ENCODE results near the gene AMIGO2.
"Not testable (repeated sequence)": the region's sequence is repeated elsewhere in the genome, so short reads cannot be mapped to it uniquely, and the experiment has no call there.

Gene AMIGO2, protein sequence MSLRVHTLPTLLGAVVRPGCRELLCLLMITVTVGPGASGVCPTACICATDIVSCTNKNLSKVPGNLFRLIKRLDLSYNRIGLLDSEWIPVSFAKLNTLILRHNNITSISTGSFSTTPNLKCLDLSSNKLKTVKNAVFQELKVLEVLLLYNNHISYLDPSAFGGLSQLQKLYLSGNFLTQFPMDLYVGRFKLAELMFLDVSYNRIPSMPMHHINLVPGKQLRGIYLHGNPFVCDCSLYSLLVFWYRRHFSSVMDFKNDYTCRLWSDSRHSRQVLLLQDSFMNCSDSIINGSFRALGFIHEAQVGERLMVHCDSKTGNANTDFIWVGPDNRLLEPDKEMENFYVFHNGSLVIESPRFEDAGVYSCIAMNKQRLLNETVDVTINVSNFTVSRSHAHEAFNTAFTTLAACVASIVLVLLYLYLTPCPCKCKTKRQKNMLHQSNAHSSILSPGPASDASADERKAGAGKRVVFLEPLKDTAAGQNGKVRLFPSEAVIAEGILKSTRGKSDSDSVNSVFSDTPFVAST

DNA sequence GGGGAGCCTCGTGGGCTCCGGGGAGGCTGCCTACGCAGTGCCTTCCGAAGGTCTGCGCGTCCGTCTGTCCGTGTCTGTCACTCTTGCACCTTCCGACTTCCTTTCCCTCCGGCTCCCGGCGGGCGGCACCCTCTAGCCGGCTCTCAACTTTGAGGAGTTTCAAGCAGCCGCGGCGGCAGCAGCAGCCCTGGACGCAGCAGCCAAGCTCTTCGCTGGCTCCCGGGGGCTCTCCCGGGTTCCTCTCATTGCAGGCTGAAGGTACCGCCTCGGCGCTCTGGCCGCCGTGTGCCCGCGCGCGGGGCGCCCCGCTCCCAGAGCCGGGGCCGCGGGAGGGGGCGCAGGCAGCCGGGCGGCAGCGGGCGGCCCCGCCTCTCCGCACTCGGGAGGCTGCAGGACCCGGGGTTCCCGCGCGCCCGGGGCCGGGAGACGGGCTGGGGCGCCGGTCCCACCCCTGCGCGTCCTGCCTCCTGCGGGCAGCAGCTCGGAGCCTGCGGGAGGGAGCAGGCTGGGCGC is at the start of gene AMIGO2, which contains the start of gene PCED1B:
AMIGO2 (minus strand) TSS at position 492 of the 513 bp plus-strand sequence. CDS start 957 bp downstream, outside the sequence.
PCED1B (plus strand) TSS at position 154 of the 513 bp plus-strand sequence. CDS start 155,443 bp downstream, outside the sequence.
- peak; percentile 77 for DNase-seq

DNA sequence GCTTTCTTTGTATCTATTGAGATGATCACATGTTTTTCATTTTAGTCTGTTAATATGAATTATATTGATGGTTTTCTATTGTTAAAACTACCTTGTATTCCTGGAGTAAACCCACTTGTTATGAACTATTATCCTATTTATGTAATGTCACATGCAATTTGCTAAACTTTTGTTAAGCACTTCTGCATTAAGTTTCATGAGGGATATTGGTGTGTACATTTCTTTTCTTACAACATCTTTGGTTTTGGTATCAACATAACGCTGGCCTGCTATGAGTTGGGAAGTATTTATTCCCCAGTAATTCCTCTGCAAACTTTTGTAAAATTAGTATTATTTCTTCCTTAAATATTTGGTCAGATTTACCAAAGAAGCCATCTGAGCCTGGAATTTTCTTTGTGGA is 46.5 kb upstream of the AMIGO2 start:
- DNase-seq: no peak

DNA sequence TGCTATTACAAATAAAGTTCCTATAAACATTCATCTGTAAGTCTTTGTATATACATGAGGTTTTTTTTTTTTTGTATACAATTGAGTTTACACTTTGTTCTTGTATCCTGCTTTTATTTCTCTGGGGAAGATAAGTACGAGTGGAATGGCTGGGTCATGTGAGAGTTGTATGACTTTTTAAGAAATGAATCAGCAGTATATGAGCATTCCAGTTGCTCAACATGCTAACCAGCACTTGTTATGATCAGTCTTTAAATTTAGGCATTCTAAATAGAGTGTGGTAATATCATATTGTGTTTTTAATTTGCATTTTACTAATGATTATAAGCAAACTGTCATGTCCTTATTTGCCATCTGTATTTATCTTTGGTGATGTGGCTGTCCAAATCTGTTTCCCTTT is 44.7 kb upstream of the AMIGO2 start:
- DNase-seq: no peak

DNA sequence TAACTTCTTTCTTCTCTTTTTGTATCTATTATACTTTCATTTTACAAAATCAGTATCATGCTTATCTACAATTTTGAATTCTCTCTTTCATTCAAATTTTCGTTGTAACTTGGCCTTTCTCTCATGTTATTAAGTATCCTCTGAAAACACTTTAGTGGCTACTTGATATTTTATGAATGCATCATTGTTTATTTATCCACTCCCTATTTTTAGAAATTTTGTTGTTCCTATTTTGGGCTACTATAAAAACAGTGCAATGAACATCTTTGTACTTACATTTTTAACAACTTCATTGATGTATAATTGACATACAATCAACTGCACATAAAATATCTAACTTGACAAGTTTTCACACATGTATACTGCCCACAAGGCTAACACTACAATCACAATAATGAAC is 44.0 kb upstream of the AMIGO2 start:
- no peak for DNase-seq

DNA sequence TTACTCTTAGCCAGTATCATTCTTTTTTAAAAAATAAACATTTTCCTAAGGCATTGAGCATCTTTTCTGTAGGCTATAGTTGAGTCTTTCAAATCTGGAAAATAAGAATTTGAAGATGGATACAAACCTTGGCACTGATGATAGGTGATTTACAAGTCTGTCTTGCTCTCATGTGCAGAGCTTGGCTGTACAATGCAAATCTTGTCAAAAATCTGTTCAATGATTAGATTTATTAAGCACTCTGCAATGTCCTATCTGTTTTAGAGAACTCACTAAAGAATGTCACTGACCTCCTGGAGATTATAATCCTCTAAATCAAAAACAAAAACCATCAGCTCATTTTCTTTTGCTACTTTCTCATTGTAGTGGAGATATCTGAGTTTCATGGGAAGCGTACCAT is 42.8 kb upstream of the AMIGO2 start:
- no peak for DNase-seq

DNA sequence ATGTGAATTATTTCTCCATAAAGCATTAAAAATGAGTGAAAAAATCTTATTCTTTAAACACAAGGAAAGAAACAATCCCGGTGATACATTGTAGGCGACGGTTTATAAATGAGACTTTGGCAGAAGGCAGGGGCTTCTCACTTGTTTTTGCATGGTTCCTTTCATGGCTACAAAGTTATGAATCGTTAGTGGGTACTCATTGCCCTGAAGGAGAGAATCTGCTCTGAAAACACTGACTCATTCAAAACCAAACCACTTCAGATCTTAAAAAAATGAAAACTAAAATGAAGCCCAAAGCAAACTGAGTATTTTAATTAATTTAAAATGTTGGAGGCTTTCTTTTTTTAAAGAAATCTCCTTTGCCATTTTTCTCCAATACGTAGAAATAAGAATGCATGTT is 41.4 kb upstream of the AMIGO2 start:
- no peak for DNase-seq

DNA sequence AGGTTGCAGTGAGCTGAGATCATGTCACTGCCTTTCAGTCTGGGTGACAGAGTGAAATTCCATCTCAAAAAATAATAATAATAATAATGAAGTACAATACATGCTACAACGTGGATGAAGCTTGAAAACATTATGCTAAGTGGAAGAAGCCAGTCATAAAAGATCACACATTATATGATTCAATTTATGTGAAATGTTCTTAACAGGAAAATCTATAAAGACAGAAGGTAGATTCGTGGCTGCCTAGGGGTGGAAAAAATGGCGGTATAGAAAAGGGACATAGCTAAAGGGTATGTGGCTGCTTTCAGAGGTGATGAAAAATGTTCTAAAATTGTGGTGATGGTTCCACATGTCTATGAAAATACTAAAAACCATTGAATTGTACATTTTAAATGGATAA is 41.0 kb upstream of the AMIGO2 start:
- DNase-seq: no peak

DNA sequence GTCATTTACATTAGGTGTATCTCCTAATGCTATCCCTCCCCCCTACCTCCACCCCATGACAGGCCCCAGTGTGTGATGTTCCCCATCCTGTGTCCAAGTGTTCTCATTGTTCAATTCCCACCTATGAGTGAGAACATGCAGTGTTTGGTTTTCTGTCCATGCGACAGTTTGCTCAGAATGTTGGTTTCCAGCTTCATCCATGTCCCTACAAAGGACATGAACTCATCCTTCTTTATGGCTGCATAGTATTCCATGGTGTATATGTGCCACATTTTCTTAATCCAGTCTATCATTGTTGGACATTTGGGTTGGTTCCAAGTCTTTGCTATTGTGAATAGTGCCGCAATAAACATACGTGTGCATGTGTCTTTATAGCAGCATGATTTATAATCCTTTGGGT is 37.5 kb upstream of the AMIGO2 start:
- DNase-seq: not testable (repeated sequence)

DNA sequence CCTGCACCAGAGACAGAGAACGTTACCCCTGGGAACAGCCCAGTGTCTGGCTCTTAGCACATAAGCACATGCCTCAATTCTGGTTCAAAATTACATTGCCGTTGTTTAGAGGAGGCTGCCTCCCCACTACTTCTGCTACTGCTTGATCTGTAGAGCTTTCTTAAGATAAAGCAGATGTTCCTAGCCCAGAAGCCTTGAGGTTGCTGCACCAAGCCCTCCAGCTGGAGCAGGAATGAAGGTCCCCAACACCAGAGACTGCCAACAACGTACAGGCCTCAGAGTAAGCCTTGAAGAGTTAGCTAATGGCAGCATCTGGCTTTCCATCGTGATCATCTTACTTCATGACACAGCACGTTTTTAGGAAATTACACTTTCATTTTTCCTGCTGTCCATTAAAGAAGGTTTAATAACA is 34.7 kb upstream of the AMIGO2 start:
- no peak for DNase-seq

DNA sequence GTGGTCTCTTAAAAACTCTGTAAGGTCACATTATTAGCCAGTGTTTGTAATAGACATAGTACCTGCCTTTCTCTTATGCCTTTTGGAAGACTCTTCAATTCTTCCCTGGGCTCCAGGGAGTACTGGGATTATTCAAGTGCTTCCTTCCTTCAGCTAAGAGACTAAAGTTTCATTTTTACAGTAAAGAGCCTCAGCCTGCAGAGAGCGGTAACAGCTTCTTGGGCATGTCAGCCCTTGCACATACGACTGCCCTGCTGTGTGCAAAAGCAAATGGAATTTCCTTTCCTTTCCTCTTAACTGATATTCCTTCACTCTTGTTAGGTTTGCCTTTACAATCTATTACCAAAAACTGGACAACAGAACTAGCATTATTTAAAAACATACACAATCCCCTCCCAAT is 32.9 kb upstream of the AMIGO2 start:
- DNase-seq: no peak

DNA sequence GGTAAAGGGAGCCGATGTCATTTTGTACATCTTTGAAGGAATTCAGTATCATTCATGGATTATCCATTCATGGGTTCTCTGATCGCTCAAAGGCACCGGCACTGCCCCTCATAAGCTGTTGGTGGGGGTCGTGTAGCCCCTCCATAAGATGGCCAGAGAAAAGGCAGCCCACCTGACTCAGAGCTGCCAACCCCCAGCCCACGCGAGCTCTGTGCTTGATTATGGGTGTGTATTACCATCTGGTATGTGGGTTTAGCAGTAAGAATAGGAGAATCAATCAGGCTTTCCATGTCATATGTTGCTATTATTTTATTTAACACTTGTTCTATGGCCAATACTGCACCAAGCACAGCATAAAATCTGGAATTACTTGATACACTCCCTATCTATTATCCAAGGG is 32.1 kb upstream of the AMIGO2 start:
- DNase-seq: no peak

DNA sequence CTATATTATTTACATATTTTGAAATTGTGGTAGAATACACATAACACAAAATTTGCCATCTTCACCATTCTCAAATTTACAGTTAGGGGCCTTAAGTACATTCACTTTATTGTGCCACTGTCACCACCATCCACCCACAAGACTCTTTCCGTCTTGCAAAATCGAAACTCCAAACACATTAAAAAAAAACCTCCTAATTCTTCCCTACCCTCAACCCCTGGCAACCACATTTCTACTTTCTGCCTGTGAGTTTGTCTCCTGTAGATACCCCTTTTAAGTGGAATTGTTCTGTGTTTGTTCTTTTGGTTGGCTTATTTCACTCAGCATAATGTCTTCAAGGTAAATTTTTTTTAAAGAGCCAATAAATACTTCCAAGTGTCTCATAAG is 31.6 kb upstream of the AMIGO2 start:
- peak; percentile 7 for DNase-seq

DNA sequence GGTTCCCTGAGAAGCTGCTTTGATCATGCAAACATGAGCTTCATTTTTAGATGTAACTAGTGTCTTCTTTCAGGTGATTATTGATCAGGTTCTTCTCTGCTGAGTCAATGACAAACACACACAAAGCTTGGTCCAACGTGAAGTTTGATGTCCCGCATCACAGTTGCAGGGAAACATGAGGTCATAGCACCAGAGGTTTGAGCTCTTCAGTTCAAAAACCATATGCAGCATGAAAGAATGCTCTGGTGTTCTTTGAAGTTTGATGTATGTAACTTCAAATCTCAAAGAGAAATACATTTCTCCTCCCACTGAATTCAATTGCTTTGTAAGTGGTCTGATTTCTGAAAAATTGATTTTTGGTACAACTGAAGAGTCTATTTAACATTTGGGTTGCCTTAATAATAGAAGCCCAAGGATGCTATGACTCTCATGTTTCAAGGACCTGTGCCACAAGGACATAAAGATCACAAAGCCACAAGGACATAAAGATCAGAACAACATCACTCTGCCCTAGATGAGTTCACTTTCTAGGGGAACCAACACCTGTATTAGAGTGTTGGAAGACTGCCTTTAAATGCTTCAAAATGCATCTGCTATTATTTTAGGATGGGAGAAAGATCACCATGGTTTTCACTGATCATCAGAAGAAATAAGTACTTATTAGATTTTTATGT is 31.1 kb upstream of the AMIGO2 start:
- peak; percentile 8 for DNase-seq

DNA sequence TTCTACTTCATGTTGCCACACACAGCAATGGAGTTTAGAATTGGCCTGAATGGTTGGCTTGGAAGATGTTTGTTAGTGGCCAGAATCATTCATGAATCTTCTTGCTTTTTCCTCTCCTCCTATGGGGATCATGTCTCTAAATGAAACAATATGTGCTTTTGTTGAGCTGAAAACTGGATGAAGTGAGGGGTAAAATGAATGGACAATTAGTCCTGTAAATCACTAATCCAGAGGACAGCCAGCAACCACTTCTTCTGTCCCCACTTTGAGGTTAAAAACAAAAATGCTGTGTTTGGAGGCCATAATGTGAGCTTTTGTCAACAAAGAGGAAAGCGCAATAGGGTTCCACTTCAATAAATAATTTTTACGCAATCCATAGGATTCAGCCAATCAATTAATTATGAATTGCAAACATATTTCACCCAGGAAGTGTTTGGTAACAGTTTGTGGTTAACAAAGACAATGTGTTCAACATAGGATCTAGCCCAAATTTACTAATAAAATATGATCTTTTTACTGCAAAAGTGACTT is 30.3 kb upstream of the AMIGO2 start:
- no peak for DNase-seq

DNA sequence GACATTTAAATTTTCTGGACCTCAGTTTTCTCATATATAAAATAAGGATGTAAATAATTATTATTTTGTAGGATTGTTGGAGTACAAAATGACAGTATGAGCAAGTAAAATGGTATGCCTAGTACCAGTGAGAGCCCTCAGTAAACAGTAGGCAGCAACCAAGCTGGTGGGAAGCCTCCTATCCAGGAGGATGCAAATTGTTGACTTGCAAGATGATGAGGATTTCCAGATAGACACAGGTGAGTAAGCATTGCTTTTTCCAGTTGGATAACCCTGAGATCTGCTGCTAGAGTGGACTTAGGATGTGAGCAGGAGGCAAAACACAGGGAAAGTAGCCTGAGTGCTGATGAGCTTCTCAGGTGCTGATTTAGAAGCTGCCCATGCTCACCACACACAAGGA is 28.2 kb upstream of the AMIGO2 start:
- no peak for DNase-seq

DNA sequence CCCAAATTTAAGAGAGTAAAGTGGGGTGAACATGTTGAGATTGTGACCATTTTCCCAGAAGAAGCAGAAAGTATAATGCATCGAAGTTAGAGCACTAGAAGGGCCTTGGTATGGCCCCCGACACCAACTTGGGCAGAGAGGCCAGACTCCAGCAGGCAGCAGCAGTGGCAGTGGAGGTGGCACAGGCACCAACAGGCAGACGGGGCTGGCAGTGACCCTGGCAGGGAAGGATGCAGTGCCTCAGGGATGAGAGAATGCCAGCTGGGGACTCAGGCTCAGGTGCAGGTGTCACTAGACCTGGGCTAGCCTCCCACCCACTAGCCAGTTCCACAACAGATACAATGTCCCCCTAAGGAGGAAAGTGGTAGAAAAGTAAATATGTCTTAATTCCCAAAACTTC is 27.7 kb upstream of the AMIGO2 start:
- DNase-seq: no peak

DNA sequence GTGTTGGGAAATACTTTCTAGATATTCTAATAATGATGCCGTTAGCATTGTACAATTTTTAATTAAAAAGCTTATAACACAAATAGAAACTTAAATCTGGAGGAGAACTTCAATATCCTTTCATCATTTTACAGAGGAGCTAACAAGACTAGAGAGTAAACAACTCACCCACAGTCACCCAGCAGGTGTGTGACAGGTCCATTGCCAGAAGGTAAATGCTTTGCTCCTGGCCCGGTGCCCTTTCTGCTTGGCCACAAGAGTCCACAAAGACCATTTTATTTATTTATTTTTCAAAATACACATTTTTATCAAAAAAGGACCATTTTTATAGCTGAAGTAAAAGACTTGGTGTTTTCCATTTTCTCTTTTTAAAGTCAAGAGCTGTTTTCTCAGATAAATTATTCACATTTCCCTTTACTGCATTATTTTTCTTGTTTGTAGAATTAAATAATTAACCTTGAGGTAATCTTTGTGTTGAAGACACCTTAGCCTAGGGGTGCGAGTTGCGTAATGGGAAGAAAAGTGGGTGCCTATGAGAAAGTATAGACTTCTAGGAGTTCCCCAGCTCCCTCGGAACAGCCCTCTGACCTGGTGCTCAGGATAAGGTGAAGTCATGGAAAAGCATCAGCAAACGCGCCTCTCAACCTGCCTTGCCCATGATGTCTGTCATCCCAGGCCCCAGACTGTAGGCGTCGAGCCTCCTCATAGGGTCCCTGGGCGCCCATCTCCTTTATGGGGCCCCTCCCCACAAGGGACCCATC is 26.3 kb upstream of the AMIGO2 start:
- no peak for DNase-seq

DNA sequence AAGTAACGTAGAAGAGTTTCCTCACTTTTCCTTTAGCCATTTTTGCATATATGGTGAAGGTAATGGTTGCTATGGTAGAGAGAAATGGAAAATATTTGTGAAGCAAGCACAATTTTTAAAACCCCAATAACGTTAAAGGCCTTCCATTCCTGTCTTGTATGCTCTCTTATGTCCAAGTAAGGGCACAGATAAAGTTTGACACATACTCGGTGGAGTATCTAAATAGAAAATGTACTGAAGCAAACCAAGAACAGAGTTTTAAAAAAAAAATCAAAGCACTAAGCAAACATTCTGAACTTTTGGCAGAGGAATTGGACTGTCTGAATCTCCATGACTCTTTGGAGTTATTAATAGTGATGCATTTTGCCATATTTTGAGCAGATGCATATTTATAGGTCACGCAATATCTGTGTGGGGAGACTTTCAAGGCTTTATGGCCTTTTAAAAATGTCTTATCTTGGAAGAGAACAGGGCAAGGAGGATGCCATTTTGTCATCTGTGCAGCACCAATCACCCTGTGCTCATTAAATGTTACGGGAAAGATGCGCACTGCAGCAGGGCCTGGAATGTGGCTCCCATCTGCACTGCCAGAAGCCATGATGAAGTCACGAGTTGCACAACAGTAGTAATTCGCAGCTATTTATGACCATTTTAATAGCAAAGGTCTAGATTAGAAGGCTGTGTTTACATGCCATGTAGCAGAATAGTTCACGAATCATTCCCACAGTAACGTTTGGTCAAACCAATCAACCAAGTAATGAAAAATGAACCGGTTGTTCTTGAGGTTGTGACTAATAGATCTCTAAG is 23.3 kb upstream of the AMIGO2 start:
- DNase-seq: no peak

DNA sequence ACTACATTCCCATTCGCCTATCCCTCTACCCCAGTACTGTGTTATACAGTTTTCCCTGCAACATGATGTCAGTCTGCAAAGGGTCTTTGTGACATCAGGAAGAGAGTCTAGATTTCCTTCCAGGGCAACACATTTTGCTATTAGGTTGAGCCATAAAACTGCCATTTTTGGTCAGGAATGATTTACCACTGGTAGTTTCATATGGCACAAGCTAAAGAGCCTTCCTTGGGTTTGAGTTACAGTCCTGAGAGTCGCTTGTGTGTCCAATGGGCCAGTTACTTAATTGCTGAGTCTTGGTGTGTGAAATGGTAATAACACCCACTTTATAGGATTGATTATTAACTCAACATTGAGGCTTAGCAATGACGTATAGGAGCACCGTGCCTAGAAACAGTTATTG is 22.6 kb upstream of the AMIGO2 start:
- no peak for DNase-seq

DNA sequence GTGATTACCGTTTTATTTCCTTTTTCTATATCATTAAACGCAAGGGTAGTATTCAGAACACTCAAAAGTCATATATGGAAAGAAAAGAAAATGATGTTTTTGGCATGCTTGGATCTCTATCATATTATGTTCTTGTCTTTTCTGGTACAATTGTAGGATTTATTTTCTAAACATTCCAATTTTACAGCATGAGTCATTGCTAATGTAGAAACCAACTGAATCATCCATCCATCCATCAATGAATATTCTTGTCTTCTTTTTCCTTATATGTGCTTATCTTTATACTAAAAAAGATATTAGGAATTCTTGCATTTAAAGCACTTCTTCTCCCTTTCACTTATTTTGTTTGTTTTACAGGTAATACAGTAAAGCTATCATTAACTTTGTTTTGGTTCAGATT is 20.4 kb upstream of the AMIGO2 start:
- DNase-seq: no peak

DNA sequence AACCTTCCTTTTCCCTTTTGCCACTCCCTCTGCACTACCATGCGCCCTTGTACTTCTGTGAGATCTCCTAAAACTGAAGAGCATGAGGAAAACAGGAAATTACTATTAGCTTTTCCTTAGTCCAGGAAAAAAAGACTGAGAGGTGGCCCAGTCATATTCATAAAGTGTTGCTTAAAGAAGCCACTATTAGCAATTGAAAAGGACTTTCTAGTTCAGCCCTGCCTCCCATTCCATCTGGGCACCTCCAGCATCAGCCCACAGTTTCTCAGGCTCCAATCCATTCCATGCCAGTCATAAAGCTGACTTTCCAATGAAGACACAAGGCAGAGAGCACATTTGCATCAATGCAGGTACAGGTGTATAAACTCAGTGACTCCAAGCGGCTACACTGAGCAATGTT is 19.9 kb upstream of the AMIGO2 start:
- DNase-seq: no peak

DNA sequence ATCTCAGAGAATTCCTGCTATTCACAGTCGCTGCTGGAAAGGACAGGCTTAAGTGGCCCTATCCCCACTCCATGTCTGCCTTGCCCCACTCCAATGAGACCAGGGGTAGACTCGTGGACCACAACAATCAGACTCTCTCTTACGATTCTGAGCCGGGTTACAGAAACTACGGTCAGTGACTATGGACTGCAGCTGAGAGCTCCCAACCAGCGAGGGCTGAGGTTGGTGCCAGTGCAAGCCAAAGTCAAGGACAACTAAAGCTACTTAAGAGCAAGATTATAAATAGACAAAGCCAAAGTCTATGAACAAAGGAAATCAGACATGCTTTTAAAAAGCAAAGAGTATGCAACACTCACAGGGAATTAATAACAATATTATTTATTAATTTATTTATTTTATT is 18.3 kb upstream of the AMIGO2 start:
- no peak for DNase-seq

Measured in CD4-positive, alpha-beta T cell treated with Interleukin-6 for 4 hours (primary cell).